ENCODE results near the gene MYH9. TPM values are rescaled to one million over a fixed set of nuclear protein-coding genes. Genes with fewer than 3 reads are reported as not detected.

Gene MYH9
- total RNA-seq, 2 experiments from 2014 or later = 112 to 223 TPM

- Histone ChIP-seq H3K9me3 (ENCODE audit: low read length) (no peaks in the 10 kb centered on the region), H3K4me3 (ENCODE audit: low read depth, low read length, poor library complexity, severe bottlenecking) (no peak overlapping the region), H3K4me1 (ENCODE audit: insufficient read depth, low read length, poor library complexity, severe bottlenecking) (peaks cover 27% of the 10 kb centered on the region), H2AFZ (ENCODE audit: low read length) (peak overlapping the region; percentile 44; the same call in 1 of the 2 replicates), H3K4me2 (ENCODE audit: low read length) (peak overlapping the region; percentile 3; the same call in 1 of the 2 replicates), H3K9me2 (ENCODE audit: insufficient read depth, low read length) (no peaks in the 10 kb centered on the region), H3K36me3 (ENCODE audit: insufficient read depth, low read length) (no peaks in the 10 kb centered on the region), H3K27ac (ENCODE audit: low read depth, low read length, poor library complexity, severe bottlenecking) (no peak overlapping the region), H4K20me1 (ENCODE audit: insufficient read depth, low read length) (no peaks in the 10 kb centered on the region), H3K79me2 (ENCODE audit: insufficient read depth, low read depth, low read length) (no peaks in the 10 kb centered on the region)
- TF ChIP-seq, protein P1, sequence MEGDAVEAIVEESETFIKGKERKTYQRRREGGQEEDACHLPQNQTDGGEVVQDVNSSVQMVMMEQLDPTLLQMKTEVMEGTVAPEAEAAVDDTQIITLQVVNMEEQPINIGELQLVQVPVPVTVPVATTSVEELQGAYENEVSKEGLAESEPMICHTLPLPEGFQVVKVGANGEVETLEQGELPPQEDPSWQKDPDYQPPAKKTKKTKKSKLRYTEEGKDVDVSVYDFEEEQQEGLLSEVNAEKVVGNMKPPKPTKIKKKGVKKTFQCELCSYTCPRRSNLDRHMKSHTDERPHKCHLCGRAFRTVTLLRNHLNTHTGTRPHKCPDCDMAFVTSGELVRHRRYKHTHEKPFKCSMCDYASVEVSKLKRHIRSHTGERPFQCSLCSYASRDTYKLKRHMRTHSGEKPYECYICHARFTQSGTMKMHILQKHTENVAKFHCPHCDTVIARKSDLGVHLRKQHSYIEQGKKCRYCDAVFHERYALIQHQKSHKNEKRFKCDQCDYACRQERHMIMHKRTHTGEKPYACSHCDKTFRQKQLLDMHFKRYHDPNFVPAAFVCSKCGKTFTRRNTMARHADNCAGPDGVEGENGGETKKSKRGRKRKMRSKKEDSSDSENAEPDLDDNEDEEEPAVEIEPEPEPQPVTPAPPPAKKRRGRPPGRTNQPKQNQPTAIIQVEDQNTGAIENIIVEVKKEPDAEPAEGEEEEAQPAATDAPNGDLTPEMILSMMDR (conservative IDR thresholded peaks at IDR 0.05; ENCODE audit: low read length) = no peak
- TF ChIP-seq EZH2phosphoT487 (IDR thresholded peaks at IDR 0.05; ENCODE audit: borderline replicate concordance, low read depth, low read length) = no peak
- ChIA-PET CTCF (ENCODE audit: unreplicated experiment) (no interaction called here), POLR2A (interaction anchor here (0.7 kb wide), 1 partner anchor 587 kb away, joined by 6 read pairs; no protein-coding TSS in a partner anchor)
- no TSS peak for BruUV-seq (replicated peaks)
- intact Hi-C loops (cut with micrococcal nuclease; ENCODE audit: unreplicated experiment) = no loop called here
- DNase-seq (ENCODE audit: low spot score) = no peak
Measured at GRCh38 chr22:36419177-36419911, 31.6 kb upstream of the MYH9 start.

GRCh38 chr22:36417281-36417686, 29.5 kb upstream of the MYH9 start:
- POLR2A ChIA-PET = no interaction called here
- BruUV-seq (replicated peaks) = no TSS peak
- Histone ChIP-seq H3K9me2 (ENCODE audit: insufficient read depth, low read length) (no peaks in the 10 kb centered on the region), H3K4me3 (ENCODE audit: low read depth, low read length, poor library complexity, severe bottlenecking) (no peak overlapping the region), H2AFZ (ENCODE audit: low read length) (peak overlapping the region; percentile 79), H3K27ac (ENCODE audit: low read depth, low read length, poor library complexity, severe bottlenecking) (no peak overlapping the region), H3K9me3 (ENCODE audit: low read length) (no peaks in the 10 kb centered on the region), H3K79me2 (ENCODE audit: insufficient read depth, low read depth, low read length) (no peaks in the 10 kb centered on the region), H3K36me3 (ENCODE audit: insufficient read depth, low read length) (no peaks in the 10 kb centered on the region), H3K4me2 (ENCODE audit: low read length) (no peak overlapping the region; the same call in 1 of the 2 replicates), H4K20me1 (ENCODE audit: insufficient read depth, low read length) (no peaks in the 10 kb centered on the region), H3K4me1 (ENCODE audit: insufficient read depth, low read length, poor library complexity, severe bottlenecking) (peaks cover 27% of the 10 kb centered on the region)
- intact Hi-C loops (cut with micrococcal nuclease; ENCODE audit: unreplicated experiment) = no loop called here
- no peak for TF ChIP-seq EZH2phosphoT487 (IDR thresholded peaks at IDR 0.05; ENCODE audit: borderline replicate concordance, low read depth, low read length)
- TF ChIP-seq, protein P1 (conservative IDR thresholded peaks at IDR 0.05; ENCODE audit: low read length) = no peak
- CTCF ChIA-PET (ENCODE audit: unreplicated experiment) = no interaction called here
- peak; percentile 45 for DNase-seq (ENCODE audit: low spot score)
